ENCODE results near the gene CHURC1.
A peak's percentile ranks its signal among the peaks of the same experiment; 100 is the strongest.

The CHURC1 gene

DNA sequence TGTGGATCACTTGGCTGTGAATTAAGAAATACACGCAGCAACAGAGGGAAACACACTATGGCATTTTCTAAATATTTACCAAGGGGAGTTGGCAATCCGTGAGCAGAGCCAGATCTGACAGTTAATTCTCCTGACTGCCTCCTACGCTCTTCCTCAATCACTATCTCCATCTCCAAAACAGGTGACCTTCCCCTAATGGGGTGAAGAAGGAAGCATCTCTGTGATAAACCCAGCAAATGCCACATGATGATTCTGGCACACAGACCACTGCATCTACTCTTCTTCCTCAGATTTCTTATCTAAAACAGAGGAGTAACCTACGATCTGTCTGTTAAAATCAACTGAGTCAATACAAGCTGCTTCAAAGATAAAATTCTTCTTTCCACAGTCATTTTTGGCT is 38.9 kb upstream of the CHURC1 start:
- Histone ChIP-seq H3K4me3 (ENCODE audit: low read depth, low read length) (no peak overlapping the region), H3K27ac (ENCODE audit: extremely low read depth, low read depth, low read length) (no peak overlapping the region), H3K4me1 (ENCODE audit: control insufficient read depth, insufficient read depth, low read length) (no peaks in the 10 kb centered on the region), H3K9me3 (ENCODE audit: control insufficient read depth, insufficient read depth, low read depth, low read length) (no peaks in the 10 kb centered on the region), H3K36me3 (ENCODE audit: control insufficient read depth in 2 of 2, insufficient read depth in 1 of 2, low read length in 2 of 2) (no peaks in the 10 kb centered on the region)
- TF ChIP-seq, protein P1, sequence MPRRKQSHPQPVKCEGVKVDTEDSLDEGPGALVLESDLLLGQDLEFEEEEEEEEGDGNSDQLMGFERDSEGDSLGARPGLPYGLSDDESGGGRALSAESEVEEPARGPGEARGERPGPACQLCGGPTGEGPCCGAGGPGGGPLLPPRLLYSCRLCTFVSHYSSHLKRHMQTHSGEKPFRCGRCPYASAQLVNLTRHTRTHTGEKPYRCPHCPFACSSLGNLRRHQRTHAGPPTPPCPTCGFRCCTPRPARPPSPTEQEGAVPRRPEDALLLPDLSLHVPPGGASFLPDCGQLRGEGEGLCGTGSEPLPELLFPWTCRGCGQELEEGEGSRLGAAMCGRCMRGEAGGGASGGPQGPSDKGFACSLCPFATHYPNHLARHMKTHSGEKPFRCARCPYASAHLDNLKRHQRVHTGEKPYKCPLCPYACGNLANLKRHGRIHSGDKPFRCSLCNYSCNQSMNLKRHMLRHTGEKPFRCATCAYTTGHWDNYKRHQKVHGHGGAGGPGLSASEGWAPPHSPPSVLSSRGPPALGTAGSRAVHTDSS (tag by site-specific recombination; IDR thresholded peaks at IDR 0.05), result no peak
- TF ChIP-seq ZBTB8A (tag by site-specific recombination; IDR thresholded peaks at IDR 0.05) (no peak), SALL2 (tag by site-specific recombination; IDR thresholded peaks at IDR 0.05; ENCODE audit: borderline replicate concordance) (no peak), ZNF707 (tag by site-specific recombination; IDR thresholded peaks at IDR 0.05) (no peak)
- TF ChIP-seq, protein P2, sequence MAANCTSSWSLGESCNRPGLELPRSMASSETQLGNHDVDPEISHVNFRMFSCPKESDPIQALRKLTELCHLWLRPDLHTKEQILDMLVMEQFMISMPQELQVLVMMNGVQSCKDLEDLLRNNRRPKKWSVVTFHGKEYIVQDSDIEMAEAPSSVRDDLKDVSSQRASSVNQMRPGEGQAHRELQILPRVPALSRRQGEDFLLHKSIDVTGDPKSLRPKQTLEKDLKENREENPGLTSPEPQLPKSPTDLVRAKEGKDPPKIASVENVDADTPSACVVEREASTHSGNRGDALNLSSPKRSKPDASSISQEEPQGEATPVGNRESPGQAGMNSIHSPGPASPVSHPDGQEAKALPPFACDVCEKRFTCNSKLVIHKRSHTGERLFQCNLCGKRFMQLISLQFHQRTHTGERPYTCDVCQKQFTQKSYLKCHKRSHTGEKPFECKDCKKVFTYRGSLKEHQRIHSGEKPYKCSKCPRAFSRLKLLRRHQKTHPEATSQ (tag by site-specific recombination; IDR thresholded peaks at IDR 0.05), result no peak
- POLR2A ChIA-PET, result no interaction called here
- CTCF ChIA-PET, result interaction anchor here (1.3 kb wide), 1 partner anchor 51 kb away, joined by 4 read pairs; no protein-coding TSS in a partner anchor

DNA sequence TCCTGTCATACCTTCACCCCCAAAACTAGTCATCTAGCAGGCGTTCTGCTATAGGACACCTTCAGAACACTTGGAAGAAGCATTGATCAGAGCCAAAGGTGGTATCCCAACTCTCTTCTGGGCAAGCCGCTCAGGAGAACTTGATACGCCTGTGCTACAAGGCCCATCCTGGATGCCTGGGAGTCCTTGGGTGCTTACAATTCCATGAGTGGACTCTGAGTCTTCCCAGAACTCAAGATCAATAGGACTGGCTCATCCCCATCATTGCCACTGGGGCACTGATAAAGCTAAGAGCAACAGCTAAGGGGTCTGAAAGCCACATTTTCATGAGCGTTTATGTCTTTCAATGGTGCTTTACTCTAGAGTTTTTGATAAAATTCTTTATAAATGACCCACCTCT is 36.4 kb upstream of the CHURC1 start:
- ChIA-PET CTCF (interaction anchor here (0.7 to 7.5 kb wide), 7 partner anchors 14 to 983 kb away, joined by 3 to 89 read pairs (median 3); no protein-coding TSS in a partner anchor), POLR2A (interaction anchor here (0.7 kb wide), 1 partner anchor 315 kb away, joined by 3 read pairs; no protein-coding TSS in a partner anchor)
- Histone ChIP-seq H3K4me3 (ENCODE audit: low read depth, low read length) (no peak overlapping the region), H3K36me3 (ENCODE audit: control insufficient read depth in 2 of 2, insufficient read depth in 1 of 2, low read length in 2 of 2) (no peaks in the 10 kb centered on the region), H3K9me3 (ENCODE audit: control insufficient read depth, insufficient read depth, low read depth, low read length) (no peaks in the 10 kb centered on the region), H3K27ac (ENCODE audit: extremely low read depth, low read depth, low read length) (no peak overlapping the region), H3K4me1 (ENCODE audit: control insufficient read depth, insufficient read depth, low read length) (no peaks in the 10 kb centered on the region)
- TF ChIP-seq ZNF785 (tag by site-specific recombination; IDR thresholded peaks at IDR 0.05) (no peak), ZNF169 (tag by site-specific recombination; IDR thresholded peaks at IDR 0.05) (no peak), GLIS2 (tag by site-specific recombination; IDR thresholded peaks at IDR 0.05) (no peak), ZBTB21 (tag by site-specific recombination; IDR thresholded peaks at IDR 0.05) (no peak)
- TF ChIP-seq, protein P3, sequence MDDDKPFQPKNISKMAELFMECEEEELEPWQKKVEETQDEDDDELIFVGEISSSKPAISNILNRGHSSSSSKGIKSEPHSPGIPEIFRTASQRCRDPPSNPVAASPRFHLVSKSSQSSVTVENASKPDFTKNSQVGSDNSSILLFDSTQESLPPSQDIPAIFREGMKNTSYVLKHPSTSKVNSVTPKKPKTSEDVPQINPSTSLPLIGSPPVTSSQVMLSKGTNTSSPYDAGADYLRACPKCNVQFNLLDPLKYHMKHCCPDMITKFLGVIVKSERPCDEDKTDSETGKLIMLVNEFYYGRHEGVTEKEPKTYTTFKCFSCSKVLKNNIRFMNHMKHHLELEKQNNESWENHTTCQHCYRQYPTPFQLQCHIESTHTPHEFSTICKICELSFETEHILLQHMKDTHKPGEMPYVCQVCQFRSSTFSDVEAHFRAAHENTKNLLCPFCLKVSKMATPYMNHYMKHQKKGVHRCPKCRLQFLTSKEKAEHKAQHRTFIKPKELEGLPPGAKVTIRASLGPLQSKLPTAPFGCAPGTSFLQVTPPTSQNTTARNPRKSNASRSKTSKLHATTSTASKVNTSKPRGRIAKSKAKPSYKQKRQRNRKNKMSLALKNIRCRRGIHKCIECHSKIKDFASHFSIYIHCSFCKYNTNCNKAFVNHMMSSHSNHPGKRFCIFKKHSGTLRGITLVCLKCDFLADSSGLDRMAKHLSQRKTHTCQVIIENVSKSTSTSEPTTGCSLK (tag by site-specific recombination; IDR thresholded peaks at IDR 0.05), result no peak

DNA sequence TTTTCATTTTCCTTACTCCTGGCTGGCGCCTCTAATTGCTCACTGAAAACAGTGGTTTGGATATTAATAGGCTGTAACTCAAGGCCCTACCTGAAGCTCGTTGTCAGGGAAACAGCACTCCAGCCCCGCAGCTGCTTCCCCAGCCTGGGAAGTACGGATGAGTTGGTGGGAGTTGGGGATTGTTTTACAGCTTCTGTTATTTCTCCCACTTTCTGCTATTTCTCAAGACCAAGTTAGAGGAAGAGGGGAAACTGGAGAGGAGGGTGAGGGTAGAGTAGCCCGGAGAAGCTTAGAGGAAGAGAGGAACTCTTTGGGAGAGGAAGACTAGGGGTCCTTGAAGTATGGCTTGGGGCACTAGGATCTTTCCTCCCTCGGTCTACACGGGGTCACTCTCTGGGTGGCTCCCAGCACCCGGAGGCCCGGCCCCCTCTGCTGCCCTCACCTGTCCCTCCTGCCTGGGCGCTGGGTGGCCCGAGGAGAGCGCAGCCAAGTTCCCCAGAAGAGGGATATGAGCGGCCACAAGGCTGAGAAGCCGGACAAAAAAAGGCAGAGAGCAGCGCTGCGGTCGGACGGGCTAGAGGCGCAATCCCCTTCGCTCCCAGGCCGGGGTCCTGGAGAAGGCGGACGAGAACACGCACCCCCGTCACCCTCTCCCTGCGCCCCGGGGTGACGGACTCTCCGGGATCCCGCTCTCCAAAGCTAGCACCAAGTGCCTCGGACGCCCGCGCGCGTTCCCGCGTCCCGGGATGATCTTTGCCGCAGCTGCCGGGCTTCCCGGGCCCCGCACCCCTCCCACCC is 35.2 kb upstream of the CHURC1 start:
- Histone ChIP-seq H3K9me3 (ENCODE audit: control insufficient read depth, insufficient read depth, low read depth, low read length) (no peaks in the 10 kb centered on the region), H3K4me1 (ENCODE audit: control insufficient read depth, insufficient read depth, low read length) (no peaks in the 10 kb centered on the region), H3K36me3 (ENCODE audit: control insufficient read depth in 2 of 2, insufficient read depth in 1 of 2, low read length in 2 of 2) (no peaks in the 10 kb centered on the region), H3K27ac (ENCODE audit: extremely low read depth, low read depth, low read length) (peak overlapping the region; percentile 60; the same call in 1 of the 2 replicates), H3K4me3 (ENCODE audit: low read depth, low read length) (peak overlapping the region; percentile 64)
- CTCF ChIA-PET, result interaction anchor here (0.6 to 7.5 kb wide), 11 partner anchors 12 to 259 kb away, joined by 3 to 89 read pairs (median 3); no protein-coding TSS in a partner anchor
- POLR2A ChIA-PET, result interaction anchor here (0.7 to 1.7 kb wide), 7 partner anchors 13 to 172 kb away, joined by 3 to 7 read pairs (median 3); partner anchors contain the start of gene FNTB
- TF ChIP-seq FEZF1 (tag by site-specific recombination; IDR thresholded peaks at IDR 0.05) (peak; percentile 42), GLIS2 (tag by site-specific recombination; IDR thresholded peaks at IDR 0.05) (peak; percentile 62; the same call in 1 of the 2 replicates), ZNF366 (tag by site-specific recombination; conservative IDR thresholded peaks at IDR 0.05) (peak; percentile 37; the same call in 1 of the 2 replicates), ZNF394 (tag by site-specific recombination; IDR thresholded peaks at IDR 0.05; ENCODE audit: borderline replicate concordance) (peak; percentile 98), ZNF335 (tag by site-specific recombination; conservative IDR thresholded peaks at IDR 0.05) (peak; percentile 68), ZNF416 (tag by site-specific recombination; IDR thresholded peaks at IDR 0.05) (no peak), ZBTB20 (tag by site-specific recombination; IDR thresholded peaks at IDR 0.05) (peak; percentile 78), ZBTB8A (tag by site-specific recombination; IDR thresholded peaks at IDR 0.05) (peak; percentile 60; the same call in 1 of the 2 replicates)
- TF ChIP-seq, protein P4, sequence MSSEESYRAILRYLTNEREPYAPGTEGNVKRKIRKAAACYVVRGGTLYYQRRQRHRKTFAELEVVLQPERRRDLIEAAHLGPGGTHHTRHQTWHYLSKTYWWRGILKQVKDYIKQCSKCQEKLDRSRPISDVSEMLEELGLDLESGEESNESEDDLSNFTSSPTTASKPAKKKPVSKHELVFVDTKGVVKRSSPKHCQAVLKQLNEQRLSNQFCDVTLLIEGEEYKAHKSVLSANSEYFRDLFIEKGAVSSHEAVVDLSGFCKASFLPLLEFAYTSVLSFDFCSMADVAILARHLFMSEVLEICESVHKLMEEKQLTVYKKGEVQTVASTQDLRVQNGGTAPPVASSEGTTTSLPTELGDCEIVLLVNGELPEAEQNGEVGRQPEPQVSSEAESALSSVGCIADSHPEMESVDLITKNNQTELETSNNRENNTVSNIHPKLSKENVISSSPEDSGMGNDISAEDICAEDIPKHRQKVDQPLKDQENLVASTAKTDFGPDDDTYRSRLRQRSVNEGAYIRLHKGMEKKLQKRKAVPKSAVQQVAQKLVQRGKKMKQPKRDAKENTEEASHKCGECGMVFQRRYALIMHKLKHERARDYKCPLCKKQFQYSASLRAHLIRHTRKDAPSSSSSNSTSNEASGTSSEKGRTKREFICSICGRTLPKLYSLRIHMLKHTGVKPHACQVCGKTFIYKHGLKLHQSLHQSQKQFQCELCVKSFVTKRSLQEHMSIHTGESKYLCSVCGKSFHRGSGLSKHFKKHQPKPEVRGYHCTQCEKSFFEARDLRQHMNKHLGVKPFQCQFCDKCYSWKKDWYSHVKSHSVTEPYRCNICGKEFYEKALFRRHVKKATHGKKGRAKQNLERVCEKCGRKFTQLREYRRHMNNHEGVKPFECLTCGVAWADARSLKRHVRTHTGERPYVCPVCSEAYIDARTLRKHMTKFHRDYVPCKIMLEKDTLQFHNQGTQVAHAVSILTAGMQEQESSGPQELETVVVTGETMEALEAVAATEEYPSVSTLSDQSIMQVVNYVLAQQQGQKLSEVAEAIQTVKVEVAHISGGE (tag by site-specific recombination; conservative IDR thresholded peaks at IDR 0.05; ENCODE audit: low read depth), result peak; percentile 56; the same call in 1 of the 2 replicates
- TF ChIP-seq, protein P5, sequence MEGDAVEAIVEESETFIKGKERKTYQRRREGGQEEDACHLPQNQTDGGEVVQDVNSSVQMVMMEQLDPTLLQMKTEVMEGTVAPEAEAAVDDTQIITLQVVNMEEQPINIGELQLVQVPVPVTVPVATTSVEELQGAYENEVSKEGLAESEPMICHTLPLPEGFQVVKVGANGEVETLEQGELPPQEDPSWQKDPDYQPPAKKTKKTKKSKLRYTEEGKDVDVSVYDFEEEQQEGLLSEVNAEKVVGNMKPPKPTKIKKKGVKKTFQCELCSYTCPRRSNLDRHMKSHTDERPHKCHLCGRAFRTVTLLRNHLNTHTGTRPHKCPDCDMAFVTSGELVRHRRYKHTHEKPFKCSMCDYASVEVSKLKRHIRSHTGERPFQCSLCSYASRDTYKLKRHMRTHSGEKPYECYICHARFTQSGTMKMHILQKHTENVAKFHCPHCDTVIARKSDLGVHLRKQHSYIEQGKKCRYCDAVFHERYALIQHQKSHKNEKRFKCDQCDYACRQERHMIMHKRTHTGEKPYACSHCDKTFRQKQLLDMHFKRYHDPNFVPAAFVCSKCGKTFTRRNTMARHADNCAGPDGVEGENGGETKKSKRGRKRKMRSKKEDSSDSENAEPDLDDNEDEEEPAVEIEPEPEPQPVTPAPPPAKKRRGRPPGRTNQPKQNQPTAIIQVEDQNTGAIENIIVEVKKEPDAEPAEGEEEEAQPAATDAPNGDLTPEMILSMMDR (tag by site-specific recombination; IDR thresholded peaks at IDR 0.05), result peak; percentile 41; the same call in 1 of the 2 replicates

All from HEK293 (cell line).